MCF 10A (cell line): ENCODE results near the gene RAD54L. TPM values are rescaled to one million over a fixed set of nuclear protein-coding genes. Genes with fewer than 3 reads are reported as not detected.

Source experiments
- BruUV-seq: library from RNA; stranded (reverse); fragments of 400-500 nt; replicated peaks from 2 replicates; lab custom pipeline; 2021; lab: Mats Ljungman, UMichigan
- CTCF ChIA-PET: fragments of 300-600 bp; sonication (Branson Sonifier 250); formaldehyde crosslinking; extraction: SDS; loops from one replicate; lab custom pipeline; 2021; ENCODE audit warnings: antibody characterized with exemption, inconsistent platforms; lab: Yijun Ruan, JAX
- POLR2A ChIA-PET: fragments of 300-600, 350-650 bp; sonication (Branson Sonifier 250); formaldehyde crosslinking; extraction: SDS; loops from one replicate; lab custom pipeline; 2020; ENCODE audit warnings: antibody characterized with exemption, inconsistent platforms; lab: Yijun Ruan, JAX
- DNase-seq: peaks from one replicate; pipeline ENCODE4 v3.0.0-alpha.2; 2018; ENCODE audit not compliant: unreplicated experiment
- H3K27ac Mint-ChIP-seq: one replicate; pipeline ENCODE4 v1.8.0; 2022; ENCODE audit warnings: mild to moderate bottlenecking, low read depth, mixed read lengths; ENCODE audit not compliant: unreplicated experiment
- H3K27me3 Mint-ChIP-seq: one replicate; pipeline ENCODE4 v1.8.0; 2022; ENCODE audit warnings: mixed read lengths; ENCODE audit not compliant: insufficient read depth, unreplicated experiment
- H3K36me3 Mint-ChIP-seq: one replicate; pipeline ENCODE4 v1.8.0; 2022; ENCODE audit warnings: mild to moderate bottlenecking, moderate library complexity, mixed read lengths; ENCODE audit not compliant: insufficient read depth, unreplicated experiment
- H3K4me1 Mint-ChIP-seq: one replicate; pipeline ENCODE4 v1.8.0; 2022; ENCODE audit warnings: mixed read lengths; ENCODE audit not compliant: insufficient read depth, unreplicated experiment
- H3K4me3 Mint-ChIP-seq: one replicate; pipeline ENCODE4 v1.8.0; 2022; ENCODE audit warnings: mild to moderate bottlenecking, moderate library complexity, mixed read lengths; ENCODE audit not compliant: unreplicated experiment
- H3K9me3 Mint-ChIP-seq: one replicate; pipeline ENCODE4 v1.8.0; 2022; ENCODE audit warnings: mixed read lengths; ENCODE audit not compliant: unreplicated experiment
- CTCF ChIP-seq: fragments of 200-600 bp; IDR thresholded peaks from one replicate; pipeline ENCODE4 v1.8.0; 2022; ENCODE audit warnings: antibody characterized with exemption, mild to moderate bottlenecking; ENCODE audit not compliant: unreplicated experiment
- intact Hi-C: fragments of 100-400 bp; cut with micrococcal nuclease; formaldehyde crosslinking; loops from 2 replicates; pipeline ENCODE4 v1.14.1; 2022
- total RNA-seq: library from RNA; stranded (reverse); gene quantifications from 2 replicates; pipeline ENCODE4 v1.2.3, GENCODE V29; 2022

RAD54L gene
- total RNA-seq, 1 experiment from 2014 or later: 4.5 TPM

- BruUV-seq: no TSS peak
- peaks cover 34% of the 10 kb centered on the region for H3K4me1 Mint-ChIP-seq
- H3K36me3 Mint-ChIP-seq: peaks cover 32% of the 10 kb centered on the region
- peak overlapping the region; percentile 100 for H3K27ac Mint-ChIP-seq
- ChIA-PET POLR2A (interaction anchor here (0.5 to 3.5 kb wide), 29 partner anchors 7 to 719 kb away, joined by 3 to 119 read pairs (median 5); partner anchors contain the start of genes FAAH, GPBP1L1, NASP and NSUN4), CTCF (interaction anchor here (0.5 to 1.6 kb wide), 7 partner anchors 19 to 122 kb away, joined by 3 to 12 read pairs (median 4); partner anchors contain the start of gene NSUN4)
- DNase-seq: no peak
- no peaks in the 10 kb centered on the region for H3K27me3 Mint-ChIP-seq
- no peaks in the 10 kb centered on the region for H3K9me3 Mint-ChIP-seq
- peak overlapping the region; percentile 99 for H3K4me3 Mint-ChIP-seq
- TF ChIP-seq CTCF: no peak
- intact Hi-C loops: loop anchor here (2.0 kb wide), 1 partner anchor 46 kb away; no protein-coding TSS in a partner anchor
Observed at GRCh38 chr1:46302641-46303037, 55.1 kb downstream of the RAD54L start.

GRCh38 chr1:46303038-46303871 is 55.7 kb downstream of the RAD54L start, which contains the start of the genes LRRC41 and UQCRH:
Gene LRRC41 (minus strand): TSS chr1:46303616. CDS start chr1:46303322, 294 bp downstream.
Gene UQCRH (plus strand): TSS chr1:46303698. CDS start chr1:46303767, 69 bp downstream.
- Mint-ChIP-seq H3K27ac (peak within 1 kb of the TSS; percentile 100), H3K27me3 (no peaks in the 10 kb centered on the region), H3K36me3 (peaks cover 32% of the 10 kb centered on the region), H3K4me1 (peaks cover 39% of the 10 kb centered on the region), H3K4me3 (peak within 1 kb of the TSS; percentile 99), H3K9me3 (no peaks in the 10 kb centered on the region)
- intact Hi-C loops: loop anchor here (2.0 kb wide), 1 partner anchor 46 kb away; no protein-coding TSS in a partner anchor
- no TSS peak for BruUV-seq
- TF ChIP-seq CTCF: no peak
- ChIA-PET POLR2A (interaction anchor here (0.5 to 3.5 kb wide), 40 partner anchors 8 to 720 kb away, joined by 3 to 119 read pairs (median 4); partner anchors contain the start of genes FAAH, GPBP1L1, MKNK1 and NASP), CTCF (interaction anchor here (0.5 to 1.6 kb wide), 12 partner anchors 18 to 1577 kb away, joined by 3 to 12 read pairs (median 3); partner anchors contain the start of gene NSUN4)
- peak; percentile 96 for DNase-seq

- DNase-seq: no peak
- CTCF ChIA-PET: interaction anchor here (0.6 to 1.6 kb wide), 8 partner anchors 43 to 1577 kb away, joined by 3 to 5 read pairs (median 3); no protein-coding TSS in a partner anchor
- TSS peak; percentile 84 for BruUV-seq
- intact Hi-C loops: loop anchor here (1.0 to 2.0 kb wide), 2 partner anchors 36 to 45 kb away; partner anchors contain the start of gene NSUN4
- Mint-ChIP-seq H3K4me3 (peak overlapping the region; percentile 99), H3K27ac (peak overlapping the region; percentile 100), H3K9me3 (no peaks in the 10 kb centered on the region), H3K27me3 (no peaks in the 10 kb centered on the region), H3K36me3 (peaks cover 39% of the 10 kb centered on the region), H3K4me1 (peaks cover 40% of the 10 kb centered on the region)
- no peak for TF ChIP-seq CTCF
- POLR2A ChIA-PET: interaction anchor here (0.6 to 3.5 kb wide), 32 partner anchors 9 to 782 kb away, joined by 3 to 119 read pairs (median 6); partner anchors contain the start of genes FAAH, GPBP1L1, MKNK1 and NSUN4
Observed at GRCh38 chr1:46303872-46304326, 56.3 kb downstream of the RAD54L start.
